ENCODE results near the gene NSMF. TPM values are rescaled to one million over a fixed set of nuclear protein-coding genes. Genes with fewer than 3 reads are reported as not detected.

NSMF gene
- 51.2 and 67.8 TPM in 2 replicates for total RNA-seq (ENCODE audit: low replicate concordance)
- long read RNA-seq: 0 reads

- Mint-ChIP-seq H3K36me3 (no peaks in the 10 kb centered on the region), H3K27me3 (peaks cover 4% of the 10 kb centered on the region), H3K9me3 (no peaks in the 10 kb centered on the region), H3K4me3 (peak within 1 kb of the TSS; percentile 63), H3K4me1 (ENCODE audit: unreplicated experiment) (no peaks in the 10 kb centered on the region), H3K27ac (peak within 1 kb of the TSS; percentile 63)
- TF ChIP-seq, protein P1, sequence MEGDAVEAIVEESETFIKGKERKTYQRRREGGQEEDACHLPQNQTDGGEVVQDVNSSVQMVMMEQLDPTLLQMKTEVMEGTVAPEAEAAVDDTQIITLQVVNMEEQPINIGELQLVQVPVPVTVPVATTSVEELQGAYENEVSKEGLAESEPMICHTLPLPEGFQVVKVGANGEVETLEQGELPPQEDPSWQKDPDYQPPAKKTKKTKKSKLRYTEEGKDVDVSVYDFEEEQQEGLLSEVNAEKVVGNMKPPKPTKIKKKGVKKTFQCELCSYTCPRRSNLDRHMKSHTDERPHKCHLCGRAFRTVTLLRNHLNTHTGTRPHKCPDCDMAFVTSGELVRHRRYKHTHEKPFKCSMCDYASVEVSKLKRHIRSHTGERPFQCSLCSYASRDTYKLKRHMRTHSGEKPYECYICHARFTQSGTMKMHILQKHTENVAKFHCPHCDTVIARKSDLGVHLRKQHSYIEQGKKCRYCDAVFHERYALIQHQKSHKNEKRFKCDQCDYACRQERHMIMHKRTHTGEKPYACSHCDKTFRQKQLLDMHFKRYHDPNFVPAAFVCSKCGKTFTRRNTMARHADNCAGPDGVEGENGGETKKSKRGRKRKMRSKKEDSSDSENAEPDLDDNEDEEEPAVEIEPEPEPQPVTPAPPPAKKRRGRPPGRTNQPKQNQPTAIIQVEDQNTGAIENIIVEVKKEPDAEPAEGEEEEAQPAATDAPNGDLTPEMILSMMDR (conservative IDR thresholded peaks at IDR 0.05): no peak
- peak; percentile 97 for DNase-seq (ENCODE audit: extremely low spot score, unreplicated experiment)
Observed at GRCh38 chr9:137459152-137459600, at the start of gene NSMF. NSMF (minus strand) TSS chr9:137459334; CDS start chr9:137459102, 232 bp downstream.

DNA sequence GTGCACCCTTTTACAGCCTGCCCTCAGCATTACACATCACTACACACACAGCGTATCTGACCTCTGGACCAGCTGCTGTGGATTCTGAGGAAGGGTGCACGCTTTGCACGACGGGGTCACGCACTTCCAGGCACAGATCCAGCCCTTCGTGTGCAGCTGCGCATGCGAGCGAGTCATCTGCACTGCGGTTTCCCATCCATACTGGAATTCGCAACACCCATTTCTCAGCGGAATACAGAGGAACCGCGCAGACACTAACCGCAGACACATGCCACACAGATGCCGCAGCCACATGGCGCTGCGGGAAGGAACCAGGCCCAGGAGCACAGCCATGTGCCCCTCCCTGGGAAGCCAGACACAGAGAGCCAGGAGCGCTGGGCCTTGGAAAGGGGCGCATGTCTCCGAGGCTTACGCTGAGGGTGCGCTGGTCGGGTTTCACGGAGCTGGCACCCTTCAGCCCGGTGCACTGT is 47.6 kb upstream of the NSMF start:
- peaks cover 5% of the 10 kb centered on the region for H3K4me1 Mint-ChIP-seq (ENCODE audit: unreplicated experiment)
- peaks cover 5% of the 10 kb centered on the region for H3K27me3 Mint-ChIP-seq
- H3K4me3 Mint-ChIP-seq: no peak overlapping the region
- no peak overlapping the region for H3K27ac Mint-ChIP-seq
- TF ChIP-seq, protein P1 (conservative IDR thresholded peaks at IDR 0.05): no peak
- H3K36me3 Mint-ChIP-seq: no peaks in the 10 kb centered on the region
- DNase-seq (ENCODE audit: extremely low spot score, unreplicated experiment): no peak
- peaks cover 5% of the 10 kb centered on the region for H3K9me3 Mint-ChIP-seq

- no peak for DNase-seq (ENCODE audit: extremely low spot score, unreplicated experiment)
- peaks cover 5% of the 10 kb centered on the region for H3K9me3 Mint-ChIP-seq
- peaks cover 7% of the 10 kb centered on the region for H3K27me3 Mint-ChIP-seq
- H3K4me3 Mint-ChIP-seq: no peak overlapping the region
- H3K36me3 Mint-ChIP-seq: no peaks in the 10 kb centered on the region
- TF ChIP-seq, protein P1 (conservative IDR thresholded peaks at IDR 0.05): no peak
- no peak overlapping the region for H3K27ac Mint-ChIP-seq
- H3K4me1 Mint-ChIP-seq (ENCODE audit: unreplicated experiment): peaks cover 5% of the 10 kb centered on the region
Observed at GRCh38 chr9:137506274-137506673, 47.1 kb upstream of the NSMF start.

DNA sequence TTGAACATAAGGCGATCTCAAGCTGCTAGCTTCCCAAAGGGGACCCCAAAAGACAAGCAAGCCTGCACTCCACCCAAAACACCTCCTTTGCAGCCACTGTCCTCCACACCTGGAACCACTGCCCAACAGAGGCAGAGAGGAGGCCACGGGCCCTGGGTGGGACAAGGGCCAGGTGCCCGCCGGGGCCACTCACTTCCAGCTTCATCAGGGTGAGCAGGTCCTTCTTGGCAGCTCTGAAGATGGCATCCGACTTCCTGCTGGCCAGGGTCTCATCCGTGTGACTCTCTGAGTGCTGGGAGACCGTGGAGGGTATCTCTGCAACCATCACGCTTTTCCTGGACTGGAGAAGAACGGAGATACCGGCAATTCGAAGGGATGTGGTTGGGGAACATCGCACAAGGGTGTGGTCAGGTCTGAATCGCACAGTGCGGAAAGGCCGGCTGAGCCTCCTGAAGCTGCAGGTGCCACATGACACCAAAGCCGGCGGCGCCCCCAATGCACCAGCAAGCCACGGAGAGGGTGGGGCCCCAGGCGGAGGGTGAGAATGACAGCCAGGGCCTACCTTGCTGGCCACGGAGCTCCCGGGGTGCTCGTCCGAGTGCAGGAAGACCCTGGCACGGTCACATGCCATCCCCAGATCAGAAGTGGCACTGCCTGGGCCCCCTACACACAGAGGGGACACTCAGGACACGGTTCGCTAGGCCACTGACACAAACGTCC is 46.4 kb upstream of the NSMF start:
- peaks cover 5% of the 10 kb centered on the region for H3K4me1 Mint-ChIP-seq (ENCODE audit: unreplicated experiment)
- H3K4me3 Mint-ChIP-seq: no peak overlapping the region
- no peak overlapping the region for H3K27ac Mint-ChIP-seq
- peaks cover 7% of the 10 kb centered on the region for H3K27me3 Mint-ChIP-seq
- no peak for DNase-seq (ENCODE audit: extremely low spot score, unreplicated experiment)
- TF ChIP-seq, protein P1 (conservative IDR thresholded peaks at IDR 0.05): no peak
- H3K9me3 Mint-ChIP-seq: peaks cover 5% of the 10 kb centered on the region
- H3K36me3 Mint-ChIP-seq: no peaks in the 10 kb centered on the region

DNA sequence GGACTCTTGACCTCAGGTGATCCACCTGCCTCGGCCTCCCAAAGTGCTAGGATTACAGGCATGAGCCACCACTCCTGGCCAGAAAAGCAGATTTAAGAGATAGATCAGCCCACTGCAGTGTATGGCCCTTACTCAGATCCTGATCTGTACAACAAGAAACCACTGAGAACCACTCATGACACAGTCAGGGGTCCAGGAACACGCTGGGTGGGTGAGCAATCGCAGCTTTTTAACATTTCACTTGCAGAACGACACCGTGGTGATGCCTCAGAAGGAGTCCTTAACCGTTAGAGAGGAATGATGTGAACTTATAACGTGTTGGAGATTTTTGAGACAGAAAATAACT is 45.3 kb upstream of the NSMF start:
- no peak overlapping the region for H3K4me3 Mint-ChIP-seq
- no peak for DNase-seq (ENCODE audit: extremely low spot score, unreplicated experiment)

More for the DNA sequence above, 45.3 kb upstream of the NSMF start:
- peaks cover 5% of the 10 kb centered on the region for H3K9me3 Mint-ChIP-seq
- peaks cover 7% of the 10 kb centered on the region for H3K27me3 Mint-ChIP-seq
- H3K27ac Mint-ChIP-seq: no peak overlapping the region
- TF ChIP-seq, protein P1 (conservative IDR thresholded peaks at IDR 0.05): no peak
- peaks cover 5% of the 10 kb centered on the region for H3K4me1 Mint-ChIP-seq (ENCODE audit: unreplicated experiment)
- H3K36me3 Mint-ChIP-seq: no peaks in the 10 kb centered on the region
